Neural cell (in vitro differentiated cells): Measurements from ENCODE around the gene RSPH1. TPM values are rescaled to one million over a fixed set of nuclear protein-coding genes. Genes with fewer than 3 reads are reported as not detected.

ENCODE experiments used
- H2AFZ ChIP-seq: fragments of 200-600, 300-800 bp; sonication (generic), shearing (Covaris generic); 2 replicates; pipeline ENCODE4 v1.6.0; 2014; ENCODE audit warnings: low read depth, mild to moderate bottlenecking, antibody characterized with exemption, low read length, moderate library complexity
- H3F3A ChIP-seq: fragments of 200-600 bp; shearing (Covaris generic); 2 replicates; pipeline ENCODE4 v1.6.1; 2016; ENCODE audit warnings: mild to moderate bottlenecking, moderate library complexity, mixed read lengths, antibody characterized with exemption, low read length; ENCODE audit not compliant: insufficient read depth, poor library complexity, severe bottlenecking
- H3K27ac ChIP-seq: fragments of 200-600, 300-800 bp; sonication (generic), shearing (Covaris generic); 2 replicates; pipeline ENCODE4 v1.5.1; 2014; ENCODE audit warnings: mild to moderate bottlenecking, low read length, moderate library complexity
- H3K27me3 ChIP-seq: fragments of 300-800, 200-600 bp; sonication (generic), shearing (Covaris generic); 2 replicates; pipeline ENCODE4 v1.6.0; 2014; ENCODE audit warnings: mild to moderate bottlenecking, low read depth, low read length, moderate library complexity; ENCODE audit not compliant: insufficient read depth
- H3K36me3 ChIP-seq: fragments of 300-800, 200-600 bp; sonication (generic), shearing (Covaris generic); 2 replicates; pipeline ENCODE4 v1.5.1; 2014; ENCODE audit warnings: mild to moderate bottlenecking, antibody characterized with exemption, low read length, moderate library complexity; ENCODE audit not compliant: insufficient read depth
- H3K4me2 ChIP-seq: fragments of 300-800, 200-600 bp; sonication (generic), shearing (Covaris generic); 2 replicates; pipeline ENCODE4 v1.6.0; 2014; ENCODE audit warnings: mild to moderate bottlenecking, low read length
- H3K4me3 ChIP-seq: fragments of 300-800, 200-600 bp; sonication (generic), shearing (Covaris generic); 2 replicates; pipeline ENCODE4 v1.5.1; 2014; ENCODE audit warnings: mild to moderate bottlenecking, low read length, moderate library complexity
- H3K79me2 ChIP-seq: fragments of 200-600 bp; shearing (Covaris generic); replicated peaks from 2 replicates; pipeline ENCODE4 v1.6.0; 2014; ENCODE audit warnings: mild to moderate bottlenecking, low read length, moderate library complexity; ENCODE audit not compliant: insufficient read depth
- H3K9ac ChIP-seq: fragments of 300-800, 200-600 bp; sonication (generic), shearing (Covaris generic); 2 replicates; pipeline ENCODE4 v1.6.1; 2016; ENCODE audit warnings: mild to moderate bottlenecking, low read length, mixed read lengths
- H3K9me2 ChIP-seq: fragments of 200-600 bp; shearing (Covaris generic); 2 replicates; pipeline ENCODE4 v1.6.1; 2016; ENCODE audit warnings: mild to moderate bottlenecking, low read length, mixed read lengths; ENCODE audit not compliant: insufficient read depth
- H3K9me3 ChIP-seq: fragments of 200-600, 300-800 bp; sonication (generic), shearing (Covaris generic); 2 replicates; pipeline ENCODE4 v1.6.1; 2016; ENCODE audit warnings: mild to moderate bottlenecking, mixed run types, low read length, moderate library complexity, mixed read lengths
- H4K20me1 ChIP-seq: fragments of 200-600 bp; shearing (Covaris generic); 2 replicates; pipeline ENCODE4 v1.6.1; 2016; ENCODE audit warnings: mild to moderate bottlenecking, mixed run types; ENCODE audit not compliant: insufficient read depth
- CTCF ChIP-seq: fragments of 450-650 bp; IDR thresholded peaks from 2 replicates; pipeline ENCODE4 v1.5.1; 2014; ENCODE audit warnings: antibody characterized with exemption, mild to moderate bottlenecking, moderate library complexity; ENCODE audit not compliant: poor library complexity, severe bottlenecking
- EP300 ChIP-seq: fragments of 450-650 bp; conservative IDR thresholded peaks from 2 replicates; pipeline ENCODE4 v1.6.1; 2014; ENCODE audit warnings: antibody characterized with exemption, mild to moderate bottlenecking, moderate library complexity; ENCODE audit not compliant: poor library complexity, severe bottlenecking
- EZH2 ChIP-seq: fragments of 200-600, 300-800 bp; shearing (Covaris generic), sonication (generic); IDR thresholded peaks from 2 replicates; pipeline ENCODE4 v1.6.1; 2014; ENCODE audit warnings: antibody characterized with exemption, low read length, borderline replicate concordance, mild to moderate bottlenecking; ENCODE audit not compliant: insufficient read depth, poor library complexity, severe bottlenecking
- MXI1 ChIP-seq: fragments of 450-650 bp; conservative IDR thresholded peaks from 2 replicates; pipeline ENCODE4 v1.6.1; 2014; ENCODE audit warnings: antibody characterized with exemption, mild to moderate bottlenecking; ENCODE audit not compliant: poor library complexity, severe bottlenecking
- POLR2AphosphoS5 ChIP-seq: IDR thresholded peaks from 2 replicates; pipeline ENCODE4 v1.6.1; 2012
- RAD21 ChIP-seq: fragments of 450-650 bp; conservative IDR thresholded peaks from 2 replicates; pipeline ENCODE4 v1.6.1; 2014; ENCODE audit warnings: antibody characterized with exemption, mild to moderate bottlenecking, moderate library complexity
- REST ChIP-seq: IDR thresholded peaks from 2 replicates; pipeline ENCODE4 v1.6.1; 2012; ENCODE audit warnings: borderline replicate concordance
- SMC3 ChIP-seq: fragments of 450-650 bp; conservative IDR thresholded peaks from 2 replicates; pipeline ENCODE4 v1.6.1; 2014; ENCODE audit warnings: antibody characterized with exemption, mild to moderate bottlenecking, moderate library complexity; ENCODE audit not compliant: poor library complexity
- TAF1 ChIP-seq: IDR thresholded peaks from 2 replicates; pipeline ENCODE4 v1.6.1; 2012; ENCODE audit warnings: low read depth
- polyA plus RNA-seq: library from polyadenylated mRNA; depleted of rRNA; stranded (reverse); fragments of >200 nt; gene quantifications from 2 replicates; pipeline ENCODE4 v1.2.3, GENCODE V29; 2014

Gene RSPH1
- polyA plus RNA-seq, 1 donor from 2014 or later: 1.3 TPM

GRCh38 chr21:42545317-42545716 is 49.3 kb upstream of the RSPH1 start:
- Histone ChIP-seq H4K20me1 (no peaks in the 10 kb centered on the region), H3K4me2 (no peak overlapping the region), H3K79me2 (no peaks in the 10 kb centered on the region), H3K36me3 (peaks cover 17% of the 10 kb centered on the region), H3K9me2 (no peaks in the 10 kb centered on the region), H3F3A (no peaks in the 10 kb centered on the region), H2AFZ (no peak overlapping the region), H3K9me3 (no peaks in the 10 kb centered on the region), H3K4me3 (no peak overlapping the region), H3K27ac (no peak overlapping the region), H3K27me3 (no peaks in the 10 kb centered on the region), H3K9ac (no peak overlapping the region)
- TF ChIP-seq POLR2AphosphoS5: no peak
- no peak for TF ChIP-seq EZH2
- no peak for TF ChIP-seq EP300
- TF ChIP-seq REST: no peak
- TF ChIP-seq TAF1: no peak
- no peak for TF ChIP-seq SMC3

- no peaks in the 10 kb centered on the region for H3K79me2 ChIP-seq
- no peaks in the 10 kb centered on the region for H3K27me3 ChIP-seq
- H3K4me2 ChIP-seq: no peak overlapping the region
- no peaks in the 10 kb centered on the region for H3F3A ChIP-seq
- H3K9me3 ChIP-seq: no peaks in the 10 kb centered on the region
- TF ChIP-seq EP300 (no peak), POLR2AphosphoS5 (no peak), RAD21 (no peak), EZH2 (no peak), SMC3 (no peak), REST (no peak), CTCF (no peak), MXI1 (no peak), TAF1 (no peak)
- no peak overlapping the region for H2AFZ ChIP-seq
- H4K20me1 ChIP-seq: no peaks in the 10 kb centered on the region
- peaks cover 15% of the 10 kb centered on the region for H3K36me3 ChIP-seq
- H3K27ac ChIP-seq: no peak overlapping the region
- no peaks in the 10 kb centered on the region for H3K9me2 ChIP-seq
- H3K9ac ChIP-seq: no peak overlapping the region
- H3K4me3 ChIP-seq: no peak overlapping the region
Measured at GRCh38 chr21:42544544-42544943, 48.5 kb upstream of the RSPH1 start.
